PFSK-1 (cell line): ENCODE data around the gene UMOD.

ENCODE experiments used
- POLR2AphosphoS5 ChIP-seq: IDR thresholded peaks from 2 replicates; pipeline ENCODE4 v1.6.1; 2012; ENCODE audit warnings: low read depth, mild to moderate bottlenecking, control low read depth, low read length, moderate library complexity
- TAF1 ChIP-seq: IDR thresholded peaks from 2 replicates; pipeline ENCODE4 v1.6.1; 2012; ENCODE audit warnings: low read length, control low read depth, borderline replicate concordance; ENCODE audit not compliant: insufficient read depth

GRCh38 chr16:20347666-20348364, 4.7 kb downstream of the UMOD start:
- TF ChIP-seq POLR2AphosphoS5 (no peak), TAF1 (no peak)
